NCI-H2227 (cell line): Measurements from ENCODE around the gene WDR1.

ENCODE experiments used
- DNase-seq: peaks from one replicate; lab custom pipeline; 2025; ENCODE audit not compliant: unreplicated experiment; lab: John Stamatoyannopoulos, UW

Gene WDR1, protein sequence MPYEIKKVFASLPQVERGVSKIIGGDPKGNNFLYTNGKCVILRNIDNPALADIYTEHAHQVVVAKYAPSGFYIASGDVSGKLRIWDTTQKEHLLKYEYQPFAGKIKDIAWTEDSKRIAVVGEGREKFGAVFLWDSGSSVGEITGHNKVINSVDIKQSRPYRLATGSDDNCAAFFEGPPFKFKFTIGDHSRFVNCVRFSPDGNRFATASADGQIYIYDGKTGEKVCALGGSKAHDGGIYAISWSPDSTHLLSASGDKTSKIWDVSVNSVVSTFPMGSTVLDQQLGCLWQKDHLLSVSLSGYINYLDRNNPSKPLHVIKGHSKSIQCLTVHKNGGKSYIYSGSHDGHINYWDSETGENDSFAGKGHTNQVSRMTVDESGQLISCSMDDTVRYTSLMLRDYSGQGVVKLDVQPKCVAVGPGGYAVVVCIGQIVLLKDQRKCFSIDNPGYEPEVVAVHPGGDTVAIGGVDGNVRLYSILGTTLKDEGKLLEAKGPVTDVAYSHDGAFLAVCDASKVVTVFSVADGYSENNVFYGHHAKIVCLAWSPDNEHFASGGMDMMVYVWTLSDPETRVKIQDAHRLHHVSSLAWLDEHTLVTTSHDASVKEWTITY

DNA sequence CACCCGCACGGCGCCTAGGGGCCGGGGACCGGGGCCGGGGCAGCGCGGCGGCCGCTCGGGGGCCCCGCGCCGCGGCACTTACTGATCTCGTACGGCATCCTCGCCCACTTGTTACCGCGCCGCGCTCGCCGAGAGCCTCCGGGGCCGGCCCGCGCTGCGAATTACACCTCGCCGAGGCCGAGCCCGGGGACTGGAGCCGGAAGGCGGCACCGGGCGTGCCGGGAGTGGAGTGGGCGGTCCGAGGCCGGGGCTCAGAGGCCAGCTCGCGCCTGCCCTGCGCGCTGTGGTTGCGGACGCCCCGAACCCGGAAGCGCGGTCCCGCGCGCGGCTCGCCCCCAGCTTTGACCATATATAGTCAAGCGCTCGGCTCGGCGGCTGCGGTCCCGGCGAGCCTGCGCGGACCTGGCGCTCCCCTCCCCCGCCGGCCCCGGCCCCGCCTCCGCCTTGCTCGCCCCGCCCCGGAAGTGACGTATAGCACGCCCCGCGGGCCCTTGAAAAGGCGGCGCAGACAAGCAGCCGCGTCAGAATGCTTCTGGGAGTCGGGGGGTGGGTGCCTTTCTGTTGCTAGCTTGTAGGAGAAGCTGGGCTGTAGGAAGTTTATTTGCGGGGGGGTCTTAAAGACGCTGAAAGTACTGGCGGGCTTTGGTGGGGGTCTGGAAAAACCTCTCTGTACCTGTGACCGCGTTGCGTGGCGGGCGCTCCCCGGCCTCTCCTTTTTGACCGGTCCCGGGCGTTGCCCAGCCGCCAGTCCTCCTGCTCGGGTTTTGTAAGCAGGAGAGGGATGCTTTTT lies at the start of gene WDR1:
WDR1 (minus strand) TSS at position 231 of the 790 bp plus-strand sequence; CDS start at position 98, 133 bp downstream.
- DNase-seq = peak; percentile 87

DNA sequence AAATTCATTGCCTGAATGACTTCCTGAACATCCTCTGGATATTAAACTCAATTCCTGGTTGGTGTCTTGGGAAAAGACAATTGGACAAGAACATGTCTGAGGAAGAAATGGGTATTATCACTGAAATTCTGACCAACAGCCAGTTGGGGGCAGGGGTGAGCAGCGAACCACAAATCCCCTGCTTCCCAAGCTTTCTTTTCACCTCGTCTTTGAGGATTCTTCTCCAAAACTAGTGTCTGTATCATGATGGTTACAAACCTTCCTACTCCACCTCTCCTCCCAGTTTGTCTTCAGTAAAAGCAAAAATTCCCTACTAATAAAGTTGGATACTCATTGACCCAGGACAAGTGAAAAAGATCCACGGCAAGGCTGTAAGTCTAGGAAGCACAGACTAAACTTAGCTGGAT lies 48.3 kb upstream of the WDR1 start:
- no peak for DNase-seq

DNA sequence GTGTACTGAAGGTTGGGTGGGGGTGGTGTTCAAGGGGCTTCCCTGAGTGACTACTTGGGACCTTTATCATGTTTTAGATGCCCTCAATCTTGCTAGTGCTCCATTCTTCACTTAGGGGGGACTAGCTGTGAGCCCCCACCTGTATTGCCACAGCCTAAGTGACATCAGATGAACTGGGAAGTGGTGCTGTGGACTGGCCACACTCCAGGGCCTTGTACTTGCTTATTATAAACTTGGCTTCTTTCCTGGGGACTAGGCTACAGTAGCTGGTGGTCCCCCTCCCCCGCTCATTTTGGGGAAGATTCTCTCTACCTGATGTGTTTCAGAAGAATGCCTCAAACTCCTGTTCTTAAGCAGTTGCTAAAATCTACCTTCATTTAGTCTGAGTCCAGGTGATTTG lies 46.7 kb upstream of the WDR1 start:
- no peak for DNase-seq

DNA sequence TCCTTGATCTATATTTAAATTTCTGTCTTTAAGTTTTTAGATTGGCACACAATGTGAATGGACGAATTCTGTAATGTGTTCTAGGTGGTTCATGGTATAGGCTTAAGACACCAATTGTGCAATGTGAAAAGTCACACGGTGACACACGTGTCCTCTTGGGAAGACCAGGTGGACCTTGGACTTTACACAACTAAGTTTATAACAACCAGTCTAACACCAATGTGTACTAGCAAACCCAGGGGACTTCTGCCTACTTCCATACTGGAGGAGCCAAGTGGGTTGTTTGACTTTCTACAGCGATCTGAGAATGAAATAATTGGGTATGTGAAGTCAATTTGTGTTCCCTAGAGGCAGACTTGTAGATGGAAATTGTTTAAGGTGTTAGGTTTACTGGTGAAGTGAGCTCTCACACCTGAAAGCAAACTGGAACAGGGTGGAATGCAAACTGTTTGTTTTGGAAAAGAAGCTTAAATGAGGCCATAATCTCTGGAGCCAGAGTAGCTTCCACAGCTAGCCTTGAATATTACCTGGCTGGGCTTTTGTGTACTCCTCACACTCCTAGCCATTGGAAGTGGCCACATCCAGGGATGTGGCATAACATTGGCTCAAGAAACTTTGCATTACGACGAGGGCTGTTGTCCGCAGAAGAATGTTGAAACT lies 45.9 kb upstream of the WDR1 start:
- DNase-seq = no peak

DNA sequence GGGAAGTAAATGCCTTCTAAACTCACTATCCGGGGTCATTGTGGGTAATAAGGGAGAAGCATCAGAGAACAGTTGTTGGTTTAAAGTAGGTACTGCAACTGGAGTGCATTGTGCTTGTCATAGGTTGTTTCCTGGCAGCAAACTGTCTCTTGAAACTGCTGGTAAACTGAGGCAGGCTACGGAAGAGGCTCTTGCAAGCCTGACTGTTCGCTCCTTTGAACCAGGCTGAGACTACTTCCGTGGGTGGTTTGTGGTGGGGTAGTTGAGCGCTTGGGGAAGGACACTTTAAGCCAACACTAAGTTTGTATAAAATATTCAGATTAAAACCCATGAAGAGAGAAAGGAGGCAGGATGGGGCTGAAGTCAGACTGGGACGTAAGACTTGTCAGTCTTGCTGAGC lies 45.2 kb upstream of the WDR1 start:
- no peak for DNase-seq

DNA sequence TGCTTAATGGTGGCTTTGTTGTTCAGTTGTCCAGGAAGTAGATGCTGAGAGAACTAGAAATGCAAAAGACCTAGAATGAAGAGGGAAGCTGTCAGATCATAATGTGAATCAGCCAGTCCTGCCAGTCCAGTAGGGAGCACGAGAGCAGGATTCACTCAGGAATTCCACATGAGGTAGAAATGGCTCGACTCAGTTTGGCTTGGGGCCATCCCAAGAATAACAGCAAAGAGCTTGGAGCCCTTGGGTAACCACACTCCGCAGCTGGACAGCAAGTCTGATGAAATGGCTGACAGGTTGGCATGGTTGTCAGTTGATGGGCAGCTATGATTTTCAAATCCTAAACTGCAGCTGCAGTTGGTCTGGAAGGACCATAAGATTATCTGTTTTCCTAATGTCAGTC lies 44.5 kb upstream of the WDR1 start:
- DNase-seq = no peak

DNA sequence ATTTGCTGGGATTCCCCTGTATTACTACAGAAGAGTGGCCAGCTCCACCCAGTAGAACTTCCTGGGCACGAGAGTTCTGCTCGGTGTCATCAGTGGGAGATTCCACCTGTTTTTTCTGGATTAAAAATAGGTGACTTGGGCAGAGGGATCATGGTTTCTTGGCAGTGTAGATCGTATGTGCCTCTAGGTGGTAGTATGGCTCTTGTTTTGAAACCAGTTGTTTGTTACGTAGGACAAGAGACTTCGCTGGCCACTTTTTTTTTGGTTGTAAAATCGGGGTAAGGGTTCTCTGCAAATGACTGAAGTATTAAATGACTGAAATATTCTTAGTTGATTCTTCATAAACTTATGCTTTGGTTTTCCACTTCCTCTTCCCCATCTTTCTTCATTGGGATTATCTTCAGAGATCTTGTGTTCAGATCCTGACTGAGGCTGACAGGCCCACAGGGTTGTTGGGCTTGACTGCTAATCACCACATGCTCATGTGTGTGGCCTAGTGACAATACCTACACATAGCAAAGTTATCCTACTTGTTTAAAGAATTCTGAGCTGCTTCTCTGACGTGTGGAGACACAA lies 43.8 kb upstream of the WDR1 start:
- no peak for DNase-seq

DNA sequence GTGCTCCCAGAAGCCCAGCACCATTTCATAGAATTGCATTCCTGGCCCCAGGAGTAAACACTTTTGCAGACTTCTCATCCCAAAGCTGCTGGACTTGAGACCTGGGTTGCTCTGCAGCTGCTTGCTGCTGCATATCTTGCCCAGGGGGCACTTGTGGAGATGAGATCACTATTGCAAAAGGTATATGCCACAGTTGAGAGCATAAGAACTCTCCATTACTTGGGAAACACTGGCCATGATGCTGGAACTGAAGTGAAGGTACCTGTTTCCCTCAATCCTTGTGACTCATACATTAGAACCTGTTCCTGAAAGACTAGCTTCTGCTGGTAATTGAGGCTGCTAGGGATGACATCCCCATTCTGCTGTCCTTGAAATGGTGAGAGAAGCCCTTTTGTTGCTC lies 43.1 kb upstream of the WDR1 start:
- no peak for DNase-seq

DNA sequence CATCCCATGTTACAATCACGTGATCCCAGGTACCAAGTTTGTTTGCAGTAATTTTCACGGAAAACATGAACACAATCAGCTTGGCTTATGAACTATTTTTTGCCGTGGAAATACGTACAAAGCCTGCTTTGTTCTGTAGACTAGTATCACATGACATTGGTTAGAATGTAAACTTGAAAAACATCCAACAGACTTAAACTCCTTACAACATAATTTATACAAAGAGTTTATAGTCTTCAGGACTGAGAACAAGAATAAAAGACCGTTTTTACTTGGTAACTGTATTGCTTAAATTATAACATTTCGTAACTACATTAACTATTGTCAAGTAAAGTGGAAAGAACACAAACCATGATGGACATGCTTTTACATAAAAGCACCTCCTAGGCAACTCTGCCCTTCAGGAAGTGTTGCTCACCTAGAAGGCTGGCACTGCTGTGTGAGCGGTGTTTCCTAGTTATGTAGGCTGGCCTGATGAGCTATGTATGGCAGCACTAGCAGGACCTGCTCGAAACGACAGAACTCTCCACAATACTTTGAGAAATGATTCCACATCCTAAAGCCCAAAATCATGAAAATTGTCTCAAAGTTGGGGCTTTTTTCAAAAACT lies 41.8 kb upstream of the WDR1 start:
- DNase-seq = no peak

DNA sequence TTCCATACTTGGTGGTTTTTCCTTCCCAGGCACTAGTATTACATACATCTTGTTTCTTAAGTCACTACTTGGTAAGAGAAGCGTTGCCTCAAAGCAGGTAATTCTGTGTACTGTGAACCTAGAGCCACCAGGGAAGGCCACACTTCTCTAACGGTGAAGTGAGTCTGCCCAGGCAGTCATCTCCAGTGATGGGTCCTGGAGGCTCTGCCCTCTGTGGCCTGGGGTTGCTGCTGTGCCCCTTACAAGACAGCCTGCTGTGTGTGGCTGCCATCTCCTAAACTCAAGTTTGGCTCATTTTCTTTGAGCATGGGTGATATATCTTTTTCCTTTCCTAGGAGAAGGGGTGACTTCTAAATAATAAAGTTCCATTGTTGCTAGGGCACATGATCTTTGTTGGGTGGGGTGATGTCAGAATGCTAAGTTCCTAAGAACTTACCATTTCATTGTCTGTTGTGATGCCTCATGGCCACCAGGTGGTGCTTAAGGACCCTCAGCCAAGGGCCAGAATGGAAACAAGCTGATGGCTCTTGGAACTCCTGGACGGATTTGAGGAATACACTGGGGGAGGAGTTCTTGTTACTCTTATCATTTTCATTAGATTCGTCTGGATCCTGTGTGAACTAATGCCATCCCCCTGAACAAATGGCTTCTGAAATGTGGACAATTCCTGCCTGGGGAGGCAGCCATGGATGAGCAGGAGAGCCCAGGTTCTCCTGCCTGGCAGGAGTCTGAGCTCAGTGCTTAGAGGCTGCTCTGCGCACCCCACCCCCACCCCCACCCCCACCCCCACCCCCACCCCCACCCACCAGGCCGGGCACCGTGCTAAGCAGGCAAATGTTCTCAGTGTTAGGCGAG lies 41.1 kb upstream of the WDR1 start:
- peak; percentile 58 for DNase-seq

DNA sequence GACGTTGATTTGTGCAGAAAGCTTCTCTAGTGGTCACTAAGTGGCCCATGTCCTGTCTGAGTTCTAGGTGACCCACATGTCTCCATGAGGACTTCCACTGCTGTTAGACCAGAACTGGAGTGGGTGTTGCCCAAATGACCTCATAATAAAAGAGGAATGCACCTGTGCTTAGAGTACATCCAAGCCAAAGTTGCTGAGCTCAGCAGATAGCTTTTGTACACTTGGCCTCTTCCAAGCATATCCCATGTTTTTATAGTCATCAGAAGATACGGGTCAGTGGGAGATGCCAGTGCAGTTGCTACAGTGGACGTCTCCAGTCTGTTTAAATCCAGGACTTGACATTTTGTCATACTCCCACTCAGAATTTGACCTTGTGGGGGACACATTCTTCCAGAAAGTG lies 37.6 kb upstream of the WDR1 start:
- no peak for DNase-seq

DNA sequence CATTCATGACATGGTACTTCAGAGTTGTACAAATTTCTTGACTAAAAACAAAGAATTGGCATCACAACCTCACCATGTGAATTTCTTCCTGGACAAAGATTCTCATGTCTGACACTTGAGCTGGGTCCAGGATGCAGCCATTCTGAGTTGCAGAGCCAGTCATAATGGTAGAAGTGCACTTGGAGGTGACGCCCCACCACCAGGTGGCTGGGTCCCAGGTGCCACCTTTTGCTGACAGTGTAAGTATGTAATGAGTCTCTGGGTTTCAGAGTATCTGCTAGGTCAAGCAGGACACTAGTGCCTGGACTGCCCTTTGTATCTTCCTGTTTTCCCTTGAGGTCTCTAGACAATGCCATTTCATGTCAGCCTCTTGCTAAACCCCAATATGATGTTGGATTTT lies 36.6 kb upstream of the WDR1 start:
- no peak for DNase-seq

DNA sequence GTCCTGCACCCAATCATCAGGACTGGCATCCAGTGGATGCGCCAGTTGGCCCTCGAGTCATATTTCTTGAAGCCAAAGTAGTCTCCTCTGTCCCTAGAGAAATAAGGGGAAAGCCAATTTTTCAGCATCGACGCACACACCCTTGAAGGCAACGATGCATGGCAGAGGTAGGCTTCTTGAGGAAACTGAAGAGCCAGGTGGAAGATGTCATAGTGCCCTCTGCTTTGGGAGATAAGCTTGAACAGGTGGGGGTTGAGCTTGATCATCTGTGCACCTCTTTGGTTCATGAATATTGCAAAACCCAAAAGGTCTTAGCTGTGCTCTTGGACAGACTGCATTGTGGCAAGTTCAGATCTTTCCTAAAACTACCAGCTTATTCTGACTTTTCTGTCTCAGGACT lies 34.6 kb upstream of the WDR1 start:
- DNase-seq = no peak

DNA sequence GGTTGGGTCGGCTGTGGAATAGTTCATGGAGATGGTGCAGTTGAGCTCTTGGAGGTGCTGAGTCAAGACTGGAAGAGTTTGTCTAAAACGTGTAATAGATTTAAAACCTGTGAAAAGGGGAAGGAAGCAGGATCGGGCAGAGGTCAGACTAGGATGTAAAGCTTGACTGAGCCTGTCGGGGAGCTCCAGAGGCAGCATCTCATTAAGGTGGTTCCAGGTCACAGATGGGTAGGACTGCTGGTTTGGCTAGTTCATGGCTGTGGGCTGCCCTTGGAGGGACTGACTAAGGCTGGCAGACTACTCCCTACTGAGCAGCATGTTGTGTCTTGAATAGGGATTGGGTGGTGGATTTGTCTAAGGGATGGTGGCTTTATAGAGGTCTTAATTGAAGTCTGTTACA lies 28.4 kb upstream of the WDR1 start:
- no peak for DNase-seq

DNA sequence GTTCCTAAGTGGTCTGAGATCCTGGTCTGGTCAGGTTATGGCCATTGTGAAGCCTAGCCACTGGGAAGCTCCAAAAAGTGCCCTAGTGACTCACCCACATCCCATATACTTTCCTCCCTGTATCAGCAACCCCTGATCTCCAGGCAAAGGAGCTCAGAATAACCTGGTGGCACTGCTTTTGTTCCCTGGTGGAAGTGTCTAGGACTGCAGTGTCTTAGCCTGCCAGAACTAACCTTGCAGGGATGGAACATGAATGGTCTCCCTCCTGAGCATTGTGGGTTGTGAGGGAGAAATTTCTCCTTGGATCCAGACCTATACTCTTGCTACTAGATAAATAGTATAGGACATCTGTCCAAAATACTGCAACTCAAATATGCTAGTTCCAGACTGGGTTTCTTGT lies 27.9 kb upstream of the WDR1 start:
- no peak for DNase-seq

DNA sequence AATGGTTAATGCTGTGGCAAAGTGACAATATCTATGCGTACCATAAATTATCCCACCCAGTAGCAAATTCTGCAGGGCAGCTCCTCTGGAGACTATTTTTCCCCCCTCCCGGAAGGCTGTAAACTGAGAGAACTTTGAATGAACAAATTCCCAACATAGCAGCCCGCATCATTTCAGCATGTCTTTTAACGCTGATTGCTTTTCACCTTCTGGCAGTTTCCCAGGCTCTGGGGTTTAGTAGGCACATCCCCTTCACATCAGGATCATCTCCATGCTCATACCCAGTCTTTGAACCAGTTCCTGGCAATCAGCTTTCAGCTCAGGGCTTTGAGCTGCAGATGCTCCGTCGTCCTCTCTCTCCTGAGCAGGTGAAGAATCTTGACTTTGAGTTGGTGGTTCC lies 26.6 kb upstream of the WDR1 start:
- DNase-seq = no peak

DNA sequence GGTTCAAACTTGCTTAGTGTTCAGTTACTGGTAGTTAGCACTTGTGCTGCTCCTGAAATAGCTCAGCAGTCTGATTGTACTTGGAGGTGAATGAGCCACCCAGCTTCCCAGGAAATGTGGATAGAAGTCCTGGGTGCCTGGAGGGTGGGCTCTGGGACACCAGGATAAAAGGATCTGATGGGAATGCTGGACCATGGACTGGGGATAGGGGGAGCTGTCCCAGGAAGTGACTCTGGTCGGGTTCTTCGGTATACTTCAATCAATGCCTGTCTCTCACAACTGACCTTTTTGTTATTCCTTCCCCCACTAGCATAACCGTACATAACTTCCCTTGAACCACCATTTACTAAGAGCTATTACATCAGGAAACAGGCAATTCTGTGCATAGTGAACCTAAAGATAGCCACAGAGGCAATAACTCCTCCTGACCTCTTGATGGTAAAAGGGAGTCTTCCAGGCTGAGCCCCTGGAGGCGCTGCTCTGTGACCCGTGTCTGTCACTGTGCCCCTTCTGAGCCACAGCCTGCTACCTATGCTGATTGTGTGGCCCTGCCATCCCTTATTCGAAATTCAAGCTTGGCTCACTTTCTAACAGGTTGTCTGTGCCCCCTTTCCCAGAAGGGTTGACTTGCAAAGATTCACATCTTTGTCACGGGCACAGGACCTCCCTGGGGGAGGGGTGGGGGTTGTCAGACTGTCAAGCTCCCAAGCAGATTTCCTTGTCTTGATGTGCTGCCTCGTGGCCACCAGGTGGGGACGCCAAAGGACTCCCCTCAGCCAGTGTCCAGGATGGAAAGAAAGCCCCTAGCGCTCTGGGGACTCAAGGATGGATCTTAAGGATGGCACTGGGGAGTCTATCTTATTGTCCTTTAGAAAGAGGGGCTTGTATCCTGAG lies 24.5 kb upstream of the WDR1 start:
- DNase-seq = no peak

DNA sequence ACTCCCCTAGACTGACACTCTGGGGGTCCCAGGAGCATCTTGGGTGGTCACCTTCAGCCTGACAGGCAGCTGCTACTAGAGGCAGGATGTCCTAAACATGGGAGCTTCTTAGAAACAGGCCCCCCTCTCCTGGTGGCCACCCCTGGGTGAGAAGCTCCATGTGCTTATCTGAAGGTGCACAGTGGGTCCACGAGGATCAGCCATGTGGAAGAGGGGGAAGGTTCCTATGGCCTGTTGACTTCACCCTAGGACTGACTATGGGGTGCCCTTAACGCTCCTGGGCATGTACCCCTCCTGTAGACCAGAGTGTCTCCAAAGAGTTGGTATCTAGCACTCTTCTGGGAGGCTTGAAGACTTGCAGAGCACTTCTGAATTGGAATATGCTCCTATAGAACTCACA lies 22.9 kb upstream of the WDR1 start:
- DNase-seq = no peak

DNA sequence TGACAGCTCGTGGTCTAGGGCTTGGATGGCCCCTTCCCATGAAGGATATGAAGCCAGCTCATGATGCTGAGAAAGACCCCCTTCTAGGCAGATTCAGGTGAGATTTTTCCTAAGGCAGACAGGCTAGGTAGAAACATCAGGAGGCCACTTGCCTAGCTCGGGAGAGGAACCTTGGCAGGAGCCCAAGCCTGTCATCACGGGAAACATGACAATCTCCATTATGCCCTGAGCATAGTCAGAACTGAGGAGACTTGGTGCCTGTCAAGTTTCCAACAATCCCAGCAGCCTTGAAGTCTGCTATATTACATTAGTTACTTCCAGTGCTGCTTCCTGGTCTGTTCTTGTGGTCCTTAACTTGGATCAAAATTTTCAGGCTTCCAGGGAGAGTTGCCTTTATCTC lies 18.7 kb upstream of the WDR1 start:
- DNase-seq = no peak
